ENCODE measurements around the gene MAP4K3. TPM values are rescaled to one million over a fixed set of nuclear protein-coding genes. Genes with fewer than 3 reads are reported as not detected.

MAP4K3 gene
- total RNA-seq, 1 experiment from 2014 or later, result 97.4 TPM

DNA sequence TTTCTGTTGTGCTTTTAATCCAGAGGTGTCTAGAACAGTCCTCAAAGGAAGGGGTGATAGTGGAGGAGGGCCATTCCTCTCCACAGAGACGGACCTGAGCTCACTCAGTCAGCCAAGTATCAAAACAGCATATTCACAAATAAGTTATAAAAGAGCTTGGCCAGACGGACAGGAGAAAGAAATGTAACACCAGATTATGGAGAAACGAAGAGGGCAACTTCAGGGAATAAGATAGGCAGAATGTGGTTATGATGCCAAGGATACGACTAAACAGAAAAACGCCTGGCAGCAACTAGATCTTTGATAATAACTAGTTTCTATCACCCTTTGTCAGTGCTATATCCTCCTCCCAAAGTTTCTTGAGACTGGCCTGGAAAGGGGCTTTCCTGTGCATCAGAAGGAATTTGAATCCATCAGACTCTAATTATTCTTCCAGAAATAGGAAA, 42.5 kb downstream of the MAP4K3 start:
- H2AFZ ChIP-seq (ENCODE audit: low read length), result no peak overlapping the region
- no peak overlapping the region for H3K4me3 ChIP-seq (ENCODE audit: low read length)
- intact Hi-C loops (cut with micrococcal nuclease), result no loop called here
- ATAC-seq, result no peak
- peaks cover 3% of the 10 kb centered on the region; the same call in 1 of the 2 replicates for H3K36me3 ChIP-seq (ENCODE audit: low read depth, low read length)
- peaks cover 96% of the 10 kb centered on the region for H3K79me2 ChIP-seq (ENCODE audit: low read length)
- DNase-seq, result no peak
- peaks cover 25% of the 10 kb centered on the region for H3K4me1 ChIP-seq (ENCODE audit: insufficient read depth, low read length)
- no peaks in the 10 kb centered on the region for H3K9me2 ChIP-seq (replicated peaks; ENCODE audit: low read length)
- no peaks in the 10 kb centered on the region for H3F3A ChIP-seq (ENCODE audit: low read length, unreplicated experiment)
- H4K20me1 ChIP-seq (ENCODE audit: low read length), result peaks cover 31% of the 10 kb centered on the region
- BruUV-seq (replicated peaks), result no TSS peak
- no peak overlapping the region for H3K9ac ChIP-seq (ENCODE audit: low read length)
- H3K27ac ChIP-seq (ENCODE audit: low read length), result no peak overlapping the region
- CTCF ChIA-PET, result no interaction called here
- TF ChIP-seq, protein P1, sequence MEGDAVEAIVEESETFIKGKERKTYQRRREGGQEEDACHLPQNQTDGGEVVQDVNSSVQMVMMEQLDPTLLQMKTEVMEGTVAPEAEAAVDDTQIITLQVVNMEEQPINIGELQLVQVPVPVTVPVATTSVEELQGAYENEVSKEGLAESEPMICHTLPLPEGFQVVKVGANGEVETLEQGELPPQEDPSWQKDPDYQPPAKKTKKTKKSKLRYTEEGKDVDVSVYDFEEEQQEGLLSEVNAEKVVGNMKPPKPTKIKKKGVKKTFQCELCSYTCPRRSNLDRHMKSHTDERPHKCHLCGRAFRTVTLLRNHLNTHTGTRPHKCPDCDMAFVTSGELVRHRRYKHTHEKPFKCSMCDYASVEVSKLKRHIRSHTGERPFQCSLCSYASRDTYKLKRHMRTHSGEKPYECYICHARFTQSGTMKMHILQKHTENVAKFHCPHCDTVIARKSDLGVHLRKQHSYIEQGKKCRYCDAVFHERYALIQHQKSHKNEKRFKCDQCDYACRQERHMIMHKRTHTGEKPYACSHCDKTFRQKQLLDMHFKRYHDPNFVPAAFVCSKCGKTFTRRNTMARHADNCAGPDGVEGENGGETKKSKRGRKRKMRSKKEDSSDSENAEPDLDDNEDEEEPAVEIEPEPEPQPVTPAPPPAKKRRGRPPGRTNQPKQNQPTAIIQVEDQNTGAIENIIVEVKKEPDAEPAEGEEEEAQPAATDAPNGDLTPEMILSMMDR (conservative IDR thresholded peaks at IDR 0.05; ENCODE audit: low read depth, low read length), result no peak
- no peak for TF ChIP-seq EZH2 (IDR thresholded peaks at IDR 0.05; ENCODE audit: low read length, unreplicated experiment)
- no peak for TF ChIP-seq EZH2phosphoT487 (IDR thresholded peaks at IDR 0.05; ENCODE audit: borderline replicate concordance, low read length)
- no peak overlapping the region for H3K4me2 ChIP-seq (ENCODE audit: low read length)
- POLR2A ChIA-PET (ENCODE audit: unreplicated experiment), result interaction anchor here (0.6 kb wide), 1 partner anchor 31 kb away, joined by 4 read pairs; no protein-coding TSS in a partner anchor
- H3K27me3 ChIP-seq (ENCODE audit: low read length), result no peaks in the 10 kb centered on the region
- H3K9me3 ChIP-seq (ENCODE audit: low read length), result no peaks in the 10 kb centered on the region

DNA sequence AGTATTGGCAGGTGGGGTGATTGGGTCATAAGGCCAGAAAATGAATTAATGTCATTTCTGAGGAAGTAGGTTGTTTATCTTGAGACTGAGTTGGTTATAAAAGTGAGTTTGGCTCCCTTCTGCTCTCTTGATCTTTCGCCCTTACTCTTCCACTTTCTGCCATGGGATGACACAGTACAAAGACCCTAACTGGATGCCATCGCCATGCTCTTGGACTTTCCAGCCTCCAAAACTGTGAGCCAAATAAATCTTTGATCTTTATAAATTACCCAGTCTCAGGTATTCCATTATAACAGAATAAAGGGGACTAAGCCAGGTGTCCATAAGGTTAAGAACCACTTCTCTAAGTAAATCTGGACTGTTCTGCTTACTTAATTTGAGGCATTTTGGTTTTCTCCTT, 44.4 kb downstream of the MAP4K3 start:
- Histone ChIP-seq H3K36me3 (ENCODE audit: low read depth, low read length) (peaks cover 3% of the 10 kb centered on the region; the same call in 1 of the 2 replicates), H3K4me1 (ENCODE audit: insufficient read depth, low read length) (peaks cover 18% of the 10 kb centered on the region; the same call in 1 of the 2 replicates), H2AFZ (ENCODE audit: low read length) (no peak overlapping the region), H3K4me3 (ENCODE audit: low read length) (no peak overlapping the region), H3K79me2 (ENCODE audit: low read length) (peaks cover 98% of the 10 kb centered on the region), H3K9me2 (replicated peaks; ENCODE audit: low read length) (no peaks in the 10 kb centered on the region), H3K27ac (ENCODE audit: low read length) (no peak overlapping the region), H3K9me3 (ENCODE audit: low read length) (no peaks in the 10 kb centered on the region), H3K27me3 (ENCODE audit: low read length) (no peaks in the 10 kb centered on the region), H4K20me1 (ENCODE audit: low read length) (peaks cover 20% of the 10 kb centered on the region), H3K4me2 (ENCODE audit: low read length) (no peak overlapping the region), H3K9ac (ENCODE audit: low read length) (no peak overlapping the region), H3F3A (ENCODE audit: low read length, unreplicated experiment) (no peaks in the 10 kb centered on the region)
- CTCF ChIA-PET, result no interaction called here
- POLR2A ChIA-PET (ENCODE audit: unreplicated experiment), result no interaction called here
- no TSS peak for BruUV-seq (replicated peaks)
- ATAC-seq (no peak), DNase-seq (no peak)
- no peak for TF ChIP-seq EZH2phosphoT487 (IDR thresholded peaks at IDR 0.05; ENCODE audit: borderline replicate concordance, low read length)
- TF ChIP-seq, protein P1 (conservative IDR thresholded peaks at IDR 0.05; ENCODE audit: low read depth, low read length), result no peak
- no peak for TF ChIP-seq EZH2 (IDR thresholded peaks at IDR 0.05; ENCODE audit: low read length, unreplicated experiment)
- intact Hi-C loops (cut with micrococcal nuclease), result no loop called here

DNA sequence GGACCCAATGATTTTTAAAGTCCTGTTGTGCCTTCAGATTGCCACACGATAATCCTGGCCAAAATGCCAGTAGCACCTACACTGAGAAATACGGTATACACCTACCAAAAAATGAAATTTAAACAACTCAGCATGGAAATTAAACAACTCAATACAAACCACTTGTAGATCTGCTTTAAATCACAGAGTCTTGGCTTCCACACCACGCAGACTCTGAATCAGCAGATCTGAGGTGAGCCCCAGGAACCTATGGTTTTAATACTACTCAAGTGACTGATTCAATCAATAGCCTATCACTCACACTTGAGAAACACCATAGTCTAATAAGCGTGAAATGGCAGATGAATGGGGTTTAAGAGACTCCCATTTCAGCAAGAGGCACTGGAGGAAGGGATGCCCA, 46.9 kb downstream of the MAP4K3 start:
- H3K4me1 ChIP-seq (ENCODE audit: insufficient read depth, low read length), result peaks cover 18% of the 10 kb centered on the region; the same call in 1 of the 2 replicates
- peaks cover 11% of the 10 kb centered on the region; the same call in 1 of the 2 replicates for H3K36me3 ChIP-seq (ENCODE audit: low read depth, low read length)
- H3K4me3 ChIP-seq (ENCODE audit: low read length), result no peak overlapping the region
- H3K9ac ChIP-seq (ENCODE audit: low read length), result no peak overlapping the region
- DNase-seq (no peak), ATAC-seq (no peak)
- H4K20me1 ChIP-seq (ENCODE audit: low read length), result peaks cover 21% of the 10 kb centered on the region
- peaks cover 96% of the 10 kb centered on the region for H3K79me2 ChIP-seq (ENCODE audit: low read length)
- H3K27ac ChIP-seq (ENCODE audit: low read length), result no peak overlapping the region
- BruUV-seq (replicated peaks), result no TSS peak
- intact Hi-C loops (cut with micrococcal nuclease), result no loop called here
- no peaks in the 10 kb centered on the region for H3K27me3 ChIP-seq (ENCODE audit: low read length)
- H3K9me3 ChIP-seq (ENCODE audit: low read length), result no peaks in the 10 kb centered on the region
- POLR2A ChIA-PET (ENCODE audit: unreplicated experiment), result no interaction called here
- CTCF ChIA-PET, result no interaction called here
- H3F3A ChIP-seq (ENCODE audit: low read length, unreplicated experiment), result no peaks in the 10 kb centered on the region
- TF ChIP-seq EZH2 (IDR thresholded peaks at IDR 0.05; ENCODE audit: low read length, unreplicated experiment), result no peak
- no peak overlapping the region for H3K4me2 ChIP-seq (ENCODE audit: low read length)
- no peak overlapping the region for H2AFZ ChIP-seq (ENCODE audit: low read length)
- H3K9me2 ChIP-seq (replicated peaks; ENCODE audit: low read length), result no peaks in the 10 kb centered on the region

Data from PC-3 (cell line).